Anterior cingulate cortex (tissue), 58 donors: ENCODE data around the gene BSDC1.
A peak's percentile ranks its signal among the peaks of the same experiment; 100 is the strongest.

Source experiments
- DNase-seq, 58 donors: peaks; one replicate each; lab custom pipeline; 2025; lab: John Stamatoyannopoulos, UW

BSDC1 gene

GRCh38 chr1:32394890-32395432 is 720 bp upstream of the BSDC1 start:
- peak in 1 of 58 donors; percentile 47 for DNase-seq

GRCh38 chr1:32393832-32394140 is 455 bp downstream of the BSDC1 start:
- peak in 12 of 58 donors; percentile 34 to 63 (median 50) for DNase-seq

- no peak for DNase-seq
These were observed 1.1 kb downstream of the BSDC1 start for GRCh38 chr1:32393136-32393535.

GRCh38 chr1:32392325-32392724 is 1.9 kb downstream of the BSDC1 start:
- DNase-seq: no peak

- no peak for DNase-seq
These were observed 3.1 kb downstream of the BSDC1 start for GRCh38 chr1:32390904-32391870.

- DNase-seq: no peak
These were observed 5.6 kb downstream of the BSDC1 start for GRCh38 chr1:32388641-32389040.

- DNase-seq: no peak
These were observed 7.4 kb downstream of the BSDC1 start for GRCh38 chr1:32386676-32387392.

GRCh38 chr1:32380057-32380456 is 14.2 kb downstream of the BSDC1 start:
- no peak for DNase-seq

GRCh38 chr1:32377541-32378220 is 16.6 kb downstream of the BSDC1 start:
- peak in 1 of 58 donors; percentile 9 for DNase-seq

GRCh38 chr1:32376199-32376598 is 18.0 kb downstream of the BSDC1 start:
- DNase-seq: no peak

GRCh38 chr1:32373996-32374592 is 20.1 kb downstream of the BSDC1 start:
- no peak for DNase-seq

GRCh38 chr1:32372149-32372756 is 22.0 kb downstream of the BSDC1 start:
- DNase-seq: no peak

GRCh38 chr1:32367912-32368635 is 26.2 kb downstream of the BSDC1 start:
- no peak for DNase-seq

GRCh38 chr1:32365445-32365844 is 28.8 kb downstream of the BSDC1 start:
- no peak for DNase-seq

- DNase-seq: no peak
These were observed 29.4 kb downstream of the BSDC1 start for GRCh38 chr1:32364836-32365235.

GRCh38 chr1:32363713-32364112 is 30.5 kb downstream of the BSDC1 start:
- DNase-seq: no peak

GRCh38 chr1:32362474-32363313 is 31.5 kb downstream of the BSDC1 start, which contains the start of the genes FAM229A and TSSK3:
TSS of gene FAM229A (minus strand) at chr1:32362485. CDS start at chr1:32362091, 394 bp downstream.
TSS of gene TSSK3 (plus strand) at chr1:32362539. CDS start at chr1:32362702, 163 bp downstream.
- DNase-seq: peak in 3 of 58 donors; percentile 44 to 94 (median 60)
